Neuronal stem cell (in vitro differentiated cells): Measurements from ENCODE around the gene DCTN5.

Experiments
- DNase-seq: peaks from one replicate; pipeline ENCODE4 v3.0.0-alpha.2; 2013; ENCODE audit warnings: low spot score
- H2AFZ ChIP-seq: one replicate; pipeline ENCODE4 v1.6.1; 2013; ENCODE audit warnings: mild to moderate bottlenecking, low read length, inconsistent platforms
- H2AK5ac ChIP-seq: 2 replicates; pipeline ENCODE4 v1.6.1; 2013; ENCODE audit warnings: low read depth, mild to moderate bottlenecking, inconsistent platforms, low read length, moderate library complexity, mixed read lengths
- H2BK120ac ChIP-seq: 2 replicates; pipeline ENCODE4 v1.6.1; 2013; ENCODE audit warnings: low read depth, mild to moderate bottlenecking, inconsistent platforms, low read length, moderate library complexity, mixed read lengths
- H2BK12ac ChIP-seq: one replicate; pipeline ENCODE4 v1.6.1; 2013; ENCODE audit warnings: low read length, inconsistent platforms
- H2BK15ac ChIP-seq: 2 replicates; pipeline ENCODE4 v1.6.1; 2013; ENCODE audit warnings: mild to moderate bottlenecking, low read length, inconsistent platforms, mixed read lengths
- H2BK5ac ChIP-seq: one replicate; pipeline ENCODE4 v1.6.1; 2013; ENCODE audit warnings: inconsistent platforms, mild to moderate bottlenecking, low read length, moderate library complexity
- H3K14ac ChIP-seq: one replicate; pipeline ENCODE4 v1.6.1; 2013; ENCODE audit warnings: low read length, inconsistent platforms
- H3K18ac ChIP-seq: 2 replicates; pipeline ENCODE4 v1.6.1; 2013; ENCODE audit warnings: low read length, inconsistent platforms
- H3K23ac ChIP-seq: 2 replicates; pipeline ENCODE4 v1.6.1; 2013; ENCODE audit warnings: low read depth, mild to moderate bottlenecking, mixed read lengths, low read length, inconsistent platforms; ENCODE audit not compliant: poor library complexity
- H3K27ac ChIP-seq: replicated peaks from 3 replicates; pipeline ENCODE4 v1.5.1; 2013; ENCODE audit warnings: low read length, inconsistent platforms
- H3K27me3 ChIP-seq, 3 experiments: 2 replicates each; pipeline ENCODE4 v1.6.1; 2013; ENCODE audit warnings: low read length in 3 of 3, mild to moderate bottlenecking in 2 of 3, inconsistent platforms in 1 of 3, low read depth in 1 of 3, mixed read lengths in 1 of 3, moderate library complexity in 1 of 3; ENCODE audit not compliant: control insufficient read depth in 3 of 3, insufficient read depth in 3 of 3
- H3K36me3 ChIP-seq, 2 donors: replicated peaks in 1 of 2; 2 replicates each; pipeline ENCODE4 v1.6.1; 2013; ENCODE audit warnings: low read length in 2 of 2; ENCODE audit not compliant: control insufficient read depth in 2 of 2, insufficient read depth in 2 of 2
- H3K4ac ChIP-seq: 2 replicates; pipeline ENCODE4 v1.6.1; 2013; ENCODE audit warnings: inconsistent platforms, mild to moderate bottlenecking, low read length, moderate library complexity
- H3K4me1 ChIP-seq, 2 donors: 1 replicate in 1 of 2; 2 replicates in 1 of 2; pipeline ENCODE4 v1.6.1; 2013; ENCODE audit warnings: low read length in 2 of 2, low read depth in 1 of 2; ENCODE audit not compliant: control insufficient read depth in 2 of 2, insufficient read depth in 1 of 2
- H3K4me2 ChIP-seq: one replicate; pipeline ENCODE4 v1.6.1; 2013; ENCODE audit warnings: mild to moderate bottlenecking, low read length, inconsistent platforms; ENCODE audit not compliant: insufficient read depth, poor library complexity, severe bottlenecking
- H3K4me3 ChIP-seq, 2 donors: 2 replicates each; pipeline ENCODE4 v1.5.1; 2013; ENCODE audit warnings: low read length in 2 of 2, mild to moderate bottlenecking in 2 of 2, inconsistent platforms in 1 of 2, moderate library complexity in 1 of 2
- H3K79me1 ChIP-seq: one replicate; pipeline ENCODE4 v1.6.1; 2013; ENCODE audit warnings: low read depth, mild to moderate bottlenecking, inconsistent platforms, low read length, moderate library complexity
- H3K9ac ChIP-seq: one replicate; pipeline ENCODE4 v1.6.1; 2013; ENCODE audit warnings: mild to moderate bottlenecking, low read depth, low read length, inconsistent platforms; ENCODE audit not compliant: poor library complexity
- H3K9me3 ChIP-seq, 2 donors: replicated peaks in 1 of 2; 2 replicates each; pipeline versions ENCODE3 to v1.6.1; 2013; ENCODE audit warnings: low read length in 2 of 2, mild to moderate bottlenecking in 2 of 2, inconsistent platforms in 1 of 2, low read depth in 1 of 2, mixed read lengths in 1 of 2, moderate library complexity in 1 of 2; ENCODE audit not compliant: control insufficient read depth in 2 of 2, insufficient read depth in 1 of 2
- H4K8ac ChIP-seq: one replicate; pipeline ENCODE4 v1.6.1; 2013; ENCODE audit warnings: low read depth, mild to moderate bottlenecking, inconsistent platforms, low read length, moderate library complexity
- H4K91ac ChIP-seq: one replicate; pipeline ENCODE4 v1.6.1; 2013; ENCODE audit warnings: low read length, low read depth, mild to moderate bottlenecking, inconsistent platforms; ENCODE audit not compliant: poor library complexity
- WGBS, 2 donors: extraction: QIAGEN DNeasy Blood & Tissue Kit; methylation state at CpG; one replicate each; pipeline ENCODE4 v1.1.7; 2013; ENCODE audit warnings: missing lambda C conversion rate in 2 of 2, mixed read lengths in 1 of 2; ENCODE audit not compliant: insufficient read length in 2 of 2, insufficient replicate concordance in 1 of 2; ENCODE audit errors: extremely low coverage in 2 of 2; 5-methylcytosine and 5-hydroxymethylcytosine counted together

The DCTN5 gene

GRCh38 chr16:23699100-23699499 lies 57.8 kb downstream of the DCTN5 start:
- H4K91ac ChIP-seq: no peak overlapping the region
- no peaks in the 10 kb centered on the region for H3K27me3 ChIP-seq
- H3K36me3 ChIP-seq: no peaks in the 10 kb centered on the region
- no peak for DNase-seq
- peak overlapping the region; percentile 86 for H3K23ac ChIP-seq
- peak overlapping the region; percentile 31 for H4K8ac ChIP-seq
- H2BK12ac ChIP-seq: no peak overlapping the region
- no peak overlapping the region for H2AFZ ChIP-seq
- no peak overlapping the region for H3K14ac ChIP-seq
- no peak overlapping the region for H3K4me2 ChIP-seq
- H3K9ac ChIP-seq: no peak overlapping the region
- no peaks in the 10 kb centered on the region for H3K79me1 ChIP-seq
- peak overlapping the region; percentile 90 for H2AK5ac ChIP-seq
- peak overlapping the region; percentile 51 for H2BK15ac ChIP-seq
- no peak overlapping the region for H2BK5ac ChIP-seq
- H2BK120ac ChIP-seq: no peak overlapping the region
- no peak overlapping the region for H3K27ac ChIP-seq
- WGBS, 2 donors: no CpG with 5 or more reads among the region's 4 CpGs
- no peak overlapping the region for H3K4me3 ChIP-seq
- H3K18ac ChIP-seq: peak overlapping the region; percentile 33
- no peak overlapping the region for H3K4ac ChIP-seq
- no peaks in the 10 kb centered on the region for H3K9me3 ChIP-seq
- H3K4me1 ChIP-seq: peaks cover 4 to 12% of the 10 kb centered on the region in 2 donors

- H2BK5ac ChIP-seq: peak overlapping the region; percentile 93
- H3K79me1 ChIP-seq: no peaks in the 10 kb centered on the region
- H2BK15ac ChIP-seq: no peak overlapping the region
- no peak overlapping the region for H3K23ac ChIP-seq
- no peak overlapping the region for H2AK5ac ChIP-seq
- no peak overlapping the region for H3K27ac ChIP-seq
- H3K27me3 ChIP-seq: no peaks in the 10 kb centered on the region
- H4K91ac ChIP-seq: no peak overlapping the region
- H3K4me1 ChIP-seq: peaks cover 0 to 6% of the 10 kb centered on the region in 2 donors
- H3K14ac ChIP-seq: no peak overlapping the region
- no peak overlapping the region for H4K8ac ChIP-seq
- no peak overlapping the region for H2BK120ac ChIP-seq
- H3K9me3 ChIP-seq: no peaks in the 10 kb centered on the region
- no peak overlapping the region for H3K4me2 ChIP-seq
- DNase-seq: no peak
- no peak overlapping the region for H3K18ac ChIP-seq
- no peaks in the 10 kb centered on the region for H3K36me3 ChIP-seq
- H2BK12ac ChIP-seq: no peak overlapping the region
- no CpG with 5 or more reads among the region's 2 CpGs for WGBS, 2 donors
- H3K4ac ChIP-seq: no peak overlapping the region
- no peak overlapping the region for H3K4me3 ChIP-seq
- H2AFZ ChIP-seq: peak overlapping the region; percentile 43
- H3K9ac ChIP-seq: no peak overlapping the region
These were observed 58.8 kb downstream of the DCTN5 start for GRCh38 chr16:23700093-23700492.

- Histone ChIP-seq H3K4me3 (no peak overlapping the region), H3K79me1 (no peaks in the 10 kb centered on the region), H2AK5ac (peak overlapping the region; percentile 34), H3K36me3 (no peaks in the 10 kb centered on the region), H2BK12ac (no peak overlapping the region), H3K4ac (no peak overlapping the region), H3K27me3 (no peaks in the 10 kb centered on the region), H3K18ac (peak overlapping the region; percentile 72), H3K23ac (no peak overlapping the region), H4K8ac (no peak overlapping the region), H4K91ac (no peak overlapping the region), H2BK120ac (no peak overlapping the region), H3K27ac (no peak overlapping the region), H3K4me1 (peaks cover 0 to 5% of the 10 kb centered on the region in 2 donors), H2BK15ac (no peak overlapping the region), H2AFZ (peak overlapping the region; percentile 43), H3K14ac (peak overlapping the region; percentile 66), H3K9ac (peak overlapping the region; percentile 24), H2BK5ac (peak overlapping the region; percentile 93), H3K9me3 (no peaks in the 10 kb centered on the region), H3K4me2 (no peak overlapping the region)
- WGBS, 2 donors: no CpG with 5 or more reads among the region's 8 CpGs
- DNase-seq: no peak
These were observed 59.2 kb downstream of the DCTN5 start for GRCh38 chr16:23700509-23700908.

GRCh38 chr16:23701045-23701444 lies 59.8 kb downstream of the DCTN5 start:
- Histone ChIP-seq H3K23ac (no peak overlapping the region), H2BK120ac (no peak overlapping the region), H3K4me2 (no peak overlapping the region), H3K79me1 (no peaks in the 10 kb centered on the region), H4K8ac (no peak overlapping the region), H3K9me3 (no peaks in the 10 kb centered on the region), H2BK5ac (peak overlapping the region; percentile 93), H2AFZ (no peak overlapping the region), H2BK12ac (no peak overlapping the region), H2AK5ac (no peak overlapping the region), H3K9ac (no peak overlapping the region), H3K36me3 (no peaks in the 10 kb centered on the region), H3K27me3 (no peaks in the 10 kb centered on the region), H3K4me1 (peaks cover 0 to 5% of the 10 kb centered on the region in 2 donors), H3K4ac (no peak overlapping the region), H2BK15ac (no peak overlapping the region), H4K91ac (no peak overlapping the region), H3K18ac (no peak overlapping the region), H3K27ac (no peak overlapping the region), H3K14ac (no peak overlapping the region), H3K4me3 (no peak overlapping the region)
- WGBS, 2 donors: no CpG with 5 or more reads among the region's 8 CpGs
- DNase-seq: no peak
